GM18502 (cell line): ENCODE measurements around the gene GTPBP10.

ENCODE experiments used
- ATAC-seq: cut with Tn5 transposase; IDR thresholded peaks from one replicate; pipeline ENCODE4 v1.9.1; 2021; ENCODE audit warnings: mild to moderate bottlenecking; ENCODE audit not compliant: unreplicated experiment, poor library complexity

The GTPBP10 gene

GRCh38 chr7:90351987-90352386 is 5.5 kb downstream of the GTPBP10 start:
- no peak for ATAC-seq

- ATAC-seq: no peak
Observed at GRCh38 chr7:90383422-90383821, 36.9 kb downstream of the GTPBP10 start.

- no peak for ATAC-seq
Observed at GRCh38 chr7:90383861-90384260, 37.3 kb downstream of the GTPBP10 start.

- no peak for ATAC-seq
Observed at GRCh38 chr7:90384433-90384832, 37.9 kb downstream of the GTPBP10 start.

GRCh38 chr7:90387470-90388240 is 41.1 kb downstream of the GTPBP10 start:
- ATAC-seq: no peak

- no peak for ATAC-seq
Observed at GRCh38 chr7:90390926-90391325, 44.4 kb downstream of the GTPBP10 start.

GRCh38 chr7:90391488-90391887 is 45.0 kb downstream of the GTPBP10 start:
- no peak for ATAC-seq

- ATAC-seq: no peak
Observed at GRCh38 chr7:90396420-90396819, 49.9 kb downstream of the GTPBP10 start.

GRCh38 chr7:90401989-90402388 is 55.5 kb downstream of the GTPBP10 start:
- no peak for ATAC-seq

GRCh38 chr7:90402785-90403173 is 56.3 kb downstream of the GTPBP10 start:
- ATAC-seq: no peak

GRCh38 chr7:90403174-90404113 is 56.9 kb downstream of the GTPBP10 start, which contains the start of gene CLDN12:
Gene CLDN12, plus strand, starts transcription at chr7:90403461. Its CDS starts 9,216 bp downstream, at chr7:90412677.
- ATAC-seq: peak; percentile 97

GRCh38 chr7:90404777-90405176 is 58.3 kb downstream of the GTPBP10 start:
- ATAC-seq: no peak

- no peak for ATAC-seq
Observed at GRCh38 chr7:90407484-90407821, 60.9 kb downstream of the GTPBP10 start.

GRCh38 chr7:90408142-90408541 is 61.6 kb downstream of the GTPBP10 start:
- ATAC-seq: no peak

GRCh38 chr7:90409667-90410066 is 63.2 kb downstream of the GTPBP10 start:
- no peak for ATAC-seq

GRCh38 chr7:90411510-90411909 is 65.0 kb downstream of the GTPBP10 start:
- no peak for ATAC-seq

- ATAC-seq: peak; percentile 60
Observed at GRCh38 chr7:90412458-90413184, 66.1 kb downstream of the GTPBP10 start.

GRCh38 chr7:90413185-90413528 is 66.6 kb downstream of the GTPBP10 start:
- ATAC-seq: no peak

GRCh38 chr7:90421651-90422050 is 75.1 kb downstream of the GTPBP10 start:
- ATAC-seq: no peak

GRCh38 chr7:90424720-90425119 is 78.2 kb downstream of the GTPBP10 start:
- peak; percentile 92 for ATAC-seq

- ATAC-seq: no peak
Observed at GRCh38 chr7:90425376-90425775, 78.9 kb downstream of the GTPBP10 start.
